SK-N-SH (cell line): Measurements from ENCODE around the gene PQBP1. TPM values are rescaled to one million over a fixed set of nuclear protein-coding genes. Genes with fewer than 3 reads are reported as not detected.
A peak's percentile ranks its signal among the peaks of the same experiment; 100 is the strongest.

Experiments
- CTCF ChIA-PET: fragments of 300-600, 350-600 bp; formaldehyde crosslinking; extraction: SDS; loops from one replicate; lab custom pipeline; 2021; lab: Yijun Ruan, JAX
- POLR2A ChIA-PET: fragments of 350-600 bp; sonication (Branson Sonifier 250); formaldehyde crosslinking; extraction: SDS; loops from one replicate; lab custom pipeline; 2020; ENCODE audit warnings: antibody characterized with exemption, inconsistent platforms; lab: Yijun Ruan, JAX
- DNase-seq: peaks from one replicate; pipeline ENCODE4 v3.0.0; 2012
- H2AFZ ChIP-seq: fragments of 200-600 bp; sonication (generic); 2 replicates; pipeline ENCODE4 v1.8.1; 2016; ENCODE audit warnings: antibody characterized with exemption, mild to moderate bottlenecking, low read depth
- H3F3A ChIP-seq: fragments of 200-600 bp; sonication (generic); replicated peaks from 2 replicates; pipeline ENCODE3; 2016; ENCODE audit warnings: antibody characterized with exemption, mild to moderate bottlenecking; ENCODE audit not compliant: insufficient read depth
- H3K27ac ChIP-seq, 2 experiments: fragments of 200-500 bp in 1 of 2; fragments of 200-600 bp in 1 of 2; sonication (Bioruptor generic) in 1 of 2; sonication (generic), shearing (Covaris generic) in 1 of 2; 2 replicates each; pipeline versions ENCODE4 v1.5.1 to v1.6.1; 2014 to 2016; ENCODE audit warnings: low read depth in 2 of 2, inconsistent platforms in 1 of 2, low read length in 1 of 2, mild to moderate bottlenecking in 1 of 2, mixed read lengths in 1 of 2
- H3K27me3 ChIP-seq: fragments of 200-600 bp; sonication (generic), shearing (Covaris generic); 2 replicates; pipeline ENCODE4 v1.6.1; 2016; ENCODE audit warnings: mixed run types; ENCODE audit not compliant: insufficient read depth
- H3K36me3 ChIP-seq, 2 experiments: fragments of 200-500 bp in 1 of 2; fragments of 200-600 bp in 1 of 2; sonication (Bioruptor generic) in 1 of 2; sonication (generic) in 1 of 2; replicated peaks in 1 of 2; 2 replicates each; pipeline versions ENCODE3 to v1.5.1; 2014 to 2016; ENCODE audit warnings: low read length in 1 of 2, mild to moderate bottlenecking in 1 of 2; ENCODE audit not compliant: insufficient read depth in 2 of 2, control insufficient read depth in 1 of 2
- H3K4me1 ChIP-seq, 2 experiments: fragments of 200-500 bp in 1 of 2; fragments of 200-600 bp in 1 of 2; sonication (Bioruptor generic) in 1 of 2; sonication (generic), shearing (Covaris generic) in 1 of 2; 2 replicates each; pipeline versions ENCODE4 v1.5.1 to v1.6.1; 2014 to 2016; ENCODE audit warnings: low read depth in 1 of 2, low read length in 1 of 2, mixed run types in 1 of 2; ENCODE audit not compliant: insufficient read depth in 2 of 2, control insufficient read depth in 1 of 2
- H3K4me2 ChIP-seq: fragments of 200-600 bp; sonication (generic), shearing (Covaris generic); 2 replicates; pipeline ENCODE4 v1.6.1; 2017; ENCODE audit warnings: mixed run types
- H3K4me3 ChIP-seq, 2 experiments: fragments of 200-500 bp in 1 of 2; fragments of 200-600 bp in 1 of 2; sonication (Bioruptor generic) in 1 of 2; sonication (generic), shearing (Covaris generic) in 1 of 2; 2 replicates each; pipeline versions ENCODE4 v1.5.1 to v1.8.1; 2014 to 2016; ENCODE audit warnings: low read depth in 2 of 2, inconsistent platforms in 1 of 2, low read length in 1 of 2, mild to moderate bottlenecking in 1 of 2, mixed read lengths in 1 of 2, moderate library complexity in 1 of 2
- H3K79me2 ChIP-seq: fragments of 200-600 bp; sonication (generic); 2 replicates; pipeline ENCODE4 v1.8.1; 2017; ENCODE audit warnings: mild to moderate bottlenecking; ENCODE audit not compliant: insufficient read depth
- H3K9ac ChIP-seq: fragments of 200-600 bp; sonication (generic); 2 replicates; pipeline ENCODE4 v1.6.1; 2017; ENCODE audit warnings: mixed run types
- H3K9me2 ChIP-seq: fragments of 200-600 bp; sonication (generic); 2 replicates; pipeline ENCODE4 v1.6.1; 2017; ENCODE audit warnings: mixed run types
- H3K9me3 ChIP-seq: fragments of 200-600 bp; sonication (generic); 2 replicates; pipeline ENCODE4 v1.6.1; 2017; ENCODE audit warnings: mixed run types, mild to moderate bottlenecking, moderate library complexity
- H4K20me1 ChIP-seq: fragments of 200-600 bp; sonication (generic); 2 replicates; pipeline ENCODE4 v1.6.1; 2017; ENCODE audit warnings: mild to moderate bottlenecking, mixed run types; ENCODE audit not compliant: insufficient read depth
- CHD2 ChIP-seq: fragments of 150-350 bp; IDR thresholded peaks from 2 replicates; pipeline ENCODE4 v1.6.1; 2018; ENCODE audit warnings: low read length; ENCODE audit not compliant: partially characterized antibody
- ELF1 ChIP-seq: IDR thresholded peaks from 2 replicates; pipeline ENCODE4 v1.4.0; 2012
- EP300 ChIP-seq, 2 experiments: IDR thresholded peaks; 2 replicates each; pipeline versions ENCODE4 v1.4.0 to v1.6.1; 2012; ENCODE audit warnings: borderline replicate concordance in 1 of 2, low read depth in 1 of 2, low read length in 1 of 2
- FOSL2 ChIP-seq: IDR thresholded peaks from 2 replicates; pipeline ENCODE4 v1.4.0; 2012; ENCODE audit warnings: low read depth, mild to moderate bottlenecking, moderate library complexity, borderline replicate concordance
- FOXM1 ChIP-seq: IDR thresholded peaks from 2 replicates; pipeline ENCODE4 v1.4.0; 2012; ENCODE audit warnings: low read depth, mild to moderate bottlenecking
- GATA2 ChIP-seq: sonication (generic); formaldehyde crosslinking; IDR thresholded peaks from 2 replicates; pipeline ENCODE4 v1.5.0; 2020; ENCODE audit warnings: mild to moderate bottlenecking, missing genetic modification reagents
- MXI1 ChIP-seq: IDR thresholded peaks from 2 replicates; pipeline ENCODE4 v1.6.1; 2012; ENCODE audit warnings: mild to moderate bottlenecking, low read depth, low read length, improper control_type of control experiment
- RCOR1 ChIP-seq: fragments of 150-350 bp; IDR thresholded peaks from 2 replicates; pipeline ENCODE4 v1.6.1; 2017; ENCODE audit warnings: antibody characterized with exemption, low read length
- SIN3A ChIP-seq: IDR thresholded peaks from 2 replicates; pipeline ENCODE4 v1.6.1; 2012; ENCODE audit warnings: low read depth, mild to moderate bottlenecking, low read length, moderate library complexity, borderline replicate concordance
- TAF1 ChIP-seq: IDR thresholded peaks from 2 replicates; pipeline ENCODE4 v1.6.1; 2012; ENCODE audit warnings: low read depth, mild to moderate bottlenecking, low read length, moderate library complexity, borderline replicate concordance
- TEAD4 ChIP-seq: IDR thresholded peaks from 2 replicates; pipeline ENCODE4 v1.4.0; 2012; ENCODE audit warnings: mild to moderate bottlenecking, borderline replicate concordance; ENCODE audit not compliant: insufficient read depth
- YY1 ChIP-seq: IDR thresholded peaks from 2 replicates; pipeline ENCODE4 v1.4.0; 2012; ENCODE audit warnings: low read depth, mild to moderate bottlenecking
- WGBS: methylation state at CpG from one replicate; pipeline ENCODE4 v1.1.6; 2017; ENCODE audit warnings: low lambda C conversion rate; 5-methylcytosine and 5-hydroxymethylcytosine counted together
- polyA plus RNA-seq, 3 experiments: library from polyadenylated mRNA; depleted of rRNA; stranded (reverse); fragments of >200 nt; gene quantifications; 2 replicates each; pipeline ENCODE4 v1.2.3, GENCODE V29; 2012
- TF ChIP-seq, protein P1 (sequence below): fragments of 150-350 bp; IDR thresholded peaks from 2 replicates; pipeline ENCODE4 v1.6.1; 2017; ENCODE audit warnings: antibody characterized with exemption, low read length, low read depth, borderline replicate concordance
- TF ChIP-seq, protein P2 (sequence below): IDR thresholded peaks from 2 replicates; pipeline ENCODE4 v1.4.0; 2012; ENCODE audit warnings: low read depth, borderline replicate concordance
- TF ChIP-seq, protein P3 (sequence below): IDR thresholded peaks from 2 replicates; pipeline ENCODE4 v1.4.0; 2012; ENCODE audit warnings: low read depth, borderline replicate concordance

Gene PQBP1
- polyA plus RNA-seq, 1 of the 3 experiments (the other 2 are of a cell fraction), result 113 TPM

DNA sequence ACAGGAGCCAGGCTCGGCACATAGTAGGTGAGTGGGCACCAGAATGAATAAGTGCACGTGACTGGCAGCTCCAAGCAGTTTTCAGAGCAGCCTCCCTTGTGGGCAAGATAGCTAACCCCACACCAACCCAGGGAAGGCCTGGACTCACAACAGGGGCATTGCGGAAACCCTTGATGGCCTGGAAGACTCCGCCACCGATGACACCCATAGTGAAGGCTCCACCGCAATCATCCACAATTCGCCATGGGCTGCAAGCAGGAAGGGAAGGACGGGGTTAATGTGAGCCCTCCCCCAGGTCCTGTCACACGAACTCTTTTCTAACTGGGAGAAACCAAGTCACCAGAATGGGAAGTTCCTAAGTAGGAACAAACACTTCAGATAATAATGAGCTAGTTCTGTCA lies 1.1 kb upstream of the PQBP1 start:
- H3K79me2 ChIP-seq, result peaks cover 25% of the 10 kb centered on the region
- peaks cover 4% of the 10 kb centered on the region; the same call in 1 of the 2 replicates for H4K20me1 ChIP-seq
- no peaks in the 10 kb centered on the region for H3K9me3 ChIP-seq
- peak overlapping the region; percentile 83 for H3K9ac ChIP-seq
- DNase-seq, result no peak
- no peaks in the 10 kb centered on the region for H3K27me3 ChIP-seq
- CTCF ChIA-PET, result interaction anchor here (0.7 to 1.7 kb wide), 3 partner anchors 20 to 265 kb away, joined by 3 to 8 read pairs (median 5); no protein-coding TSS in a partner anchor
- H3K9me2 ChIP-seq, result no peaks in the 10 kb centered on the region
- 17% methylated on average over 4 of the region's 9 CpGs for WGBS
- peaks cover 0 to 7% of the 10 kb centered on the region in 2 experiments; a peak in 1 of 4 replicates for H3K4me1 ChIP-seq
- POLR2A ChIA-PET, result interaction anchor here (0.6 kb wide), 1 partner anchor 62 kb away, joined by 3 read pairs; no protein-coding TSS in a partner anchor
- TF ChIP-seq, protein P1, sequence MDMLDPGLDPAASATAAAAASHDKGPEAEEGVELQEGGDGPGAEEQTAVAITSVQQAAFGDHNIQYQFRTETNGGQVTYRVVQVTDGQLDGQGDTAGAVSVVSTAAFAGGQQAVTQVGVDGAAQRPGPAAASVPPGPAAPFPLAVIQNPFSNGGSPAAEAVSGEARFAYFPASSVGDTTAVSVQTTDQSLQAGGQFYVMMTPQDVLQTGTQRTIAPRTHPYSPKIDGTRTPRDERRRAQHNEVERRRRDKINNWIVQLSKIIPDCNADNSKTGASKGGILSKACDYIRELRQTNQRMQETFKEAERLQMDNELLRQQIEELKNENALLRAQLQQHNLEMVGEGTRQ, result no peak
- TF ChIP-seq CHD2 (no peak), MXI1 (no peak), TEAD4 (no peak), FOXM1 (no peak), ELF1 (no peak), GATA2 (CRISPR knock-in tag) (no peak), RCOR1 (no peak), FOSL2 (no peak), SIN3A (no peak), TAF1 (no peak), EP300 (IDR thresholded peaks at IDR 0.05; ENCODE audit: borderline replicate concordance in 1 of 2, low read depth in 1 of 2, low read length in 1 of 2) (no peak), YY1 (no peak)
- TF ChIP-seq, protein P2, sequence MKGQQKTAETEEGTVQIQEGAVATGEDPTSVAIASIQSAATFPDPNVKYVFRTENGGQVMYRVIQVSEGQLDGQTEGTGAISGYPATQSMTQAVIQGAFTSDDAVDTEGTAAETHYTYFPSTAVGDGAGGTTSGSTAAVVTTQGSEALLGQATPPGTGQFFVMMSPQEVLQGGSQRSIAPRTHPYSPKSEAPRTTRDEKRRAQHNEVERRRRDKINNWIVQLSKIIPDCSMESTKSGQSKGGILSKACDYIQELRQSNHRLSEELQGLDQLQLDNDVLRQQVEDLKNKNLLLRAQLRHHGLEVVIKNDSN, result no peak
- TF ChIP-seq, protein P3, sequence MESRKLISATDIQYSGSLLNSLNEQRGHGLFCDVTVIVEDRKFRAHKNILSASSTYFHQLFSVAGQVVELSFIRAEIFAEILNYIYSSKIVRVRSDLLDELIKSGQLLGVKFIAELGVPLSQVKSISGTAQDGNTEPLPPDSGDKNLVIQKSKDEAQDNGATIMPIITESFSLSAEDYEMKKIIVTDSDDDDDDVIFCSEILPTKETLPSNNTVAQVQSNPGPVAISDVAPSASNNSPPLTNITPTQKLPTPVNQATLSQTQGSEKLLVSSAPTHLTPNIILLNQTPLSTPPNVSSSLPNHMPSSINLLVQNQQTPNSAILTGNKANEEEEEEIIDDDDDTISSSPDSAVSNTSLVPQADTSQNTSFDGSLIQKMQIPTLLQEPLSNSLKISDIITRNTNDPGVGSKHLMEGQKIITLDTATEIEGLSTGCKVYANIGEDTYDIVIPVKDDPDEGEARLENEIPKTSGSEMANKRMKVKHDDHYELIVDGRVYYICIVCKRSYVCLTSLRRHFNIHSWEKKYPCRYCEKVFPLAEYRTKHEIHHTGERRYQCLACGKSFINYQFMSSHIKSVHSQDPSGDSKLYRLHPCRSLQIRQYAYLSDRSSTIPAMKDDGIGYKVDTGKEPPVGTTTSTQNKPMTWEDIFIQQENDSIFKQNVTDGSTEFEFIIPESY, result no peak
- no peaks in the 10 kb centered on the region for H3F3A ChIP-seq
- peak overlapping the region; percentile 85 for H3K4me2 ChIP-seq
- peak overlapping the region; percentile 13 to 90; a peak in 2 of 4 replicates for H3K27ac ChIP-seq
- no peak overlapping the region for H2AFZ ChIP-seq
- H3K4me3 ChIP-seq, result peak overlapping the region; percentile 65 to 74
- H3K36me3 ChIP-seq, result peaks cover 0 to 2% of the 10 kb centered on the region in 2 experiments
